ENCODE measurements around the gene OPRM1.

Gene OPRM1

DNA sequence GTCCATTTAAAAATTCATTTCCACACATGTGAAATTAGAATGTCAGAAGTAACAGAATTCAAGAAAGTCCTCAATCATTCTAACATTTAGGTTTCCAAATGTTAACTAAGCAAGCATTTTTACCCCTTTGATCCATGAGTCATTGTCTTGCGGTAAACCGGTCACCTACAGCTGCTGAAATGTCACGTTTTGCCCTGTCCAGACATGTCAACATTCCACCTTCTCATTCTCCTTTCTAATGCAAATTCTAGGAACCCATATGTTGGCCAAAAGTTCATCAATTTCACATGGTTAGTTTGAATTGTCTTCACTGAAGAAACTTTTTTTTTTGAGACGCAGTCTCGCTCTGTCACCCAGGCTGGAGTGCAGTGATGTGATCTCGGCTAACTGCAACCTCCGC is 200.4 kb downstream of the OPRM1 start:
- TF ChIP-seq EP300 (IDR thresholded peaks at IDR 0.05; ENCODE audit: borderline replicate concordance), result no peak
- no peak for TF ChIP-seq CEBPB (IDR thresholded peaks at IDR 0.05)
- no peak for TF ChIP-seq YY1 (IDR thresholded peaks at IDR 0.05; ENCODE audit: low read depth)
- no peak for TF ChIP-seq CREB1 (IDR thresholded peaks at IDR 0.05; ENCODE audit: low read depth)
- no peak for TF ChIP-seq NFIC (IDR thresholded peaks at IDR 0.05)

DNA sequence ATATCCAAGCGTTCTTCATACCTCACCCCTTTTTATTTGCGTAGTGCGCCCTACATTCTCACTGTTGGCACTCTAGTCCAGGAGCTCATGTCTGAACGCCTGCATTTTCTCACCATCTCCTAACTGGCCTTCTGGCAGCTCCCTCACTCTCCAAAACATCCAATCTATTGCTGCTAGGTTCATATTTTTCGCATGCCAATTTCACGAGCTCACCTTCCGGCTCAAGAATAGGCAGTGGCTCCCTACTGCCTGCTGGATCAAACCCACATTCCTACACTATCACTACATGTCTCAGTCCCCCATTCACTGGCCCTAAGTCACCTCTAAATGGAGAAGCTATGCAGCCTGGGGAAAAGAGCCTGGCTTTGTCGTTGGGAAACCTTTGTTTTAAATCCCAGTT is 202.5 kb downstream of the OPRM1 start:
- TF ChIP-seq FOXM1 (IDR thresholded peaks at IDR 0.05; ENCODE audit: borderline replicate concordance, low read depth) (no peak), EP300 (IDR thresholded peaks at IDR 0.05; ENCODE audit: borderline replicate concordance) (no peak), EGR1 (IDR thresholded peaks at IDR 0.05) (no peak), RAD21 (IDR thresholded peaks at IDR 0.05; ENCODE audit: low read depth) (no peak), YY1 (IDR thresholded peaks at IDR 0.05; ENCODE audit: low read depth) (no peak), NFIC (IDR thresholded peaks at IDR 0.05) (no peak)
- TF ChIP-seq, protein P1, sequence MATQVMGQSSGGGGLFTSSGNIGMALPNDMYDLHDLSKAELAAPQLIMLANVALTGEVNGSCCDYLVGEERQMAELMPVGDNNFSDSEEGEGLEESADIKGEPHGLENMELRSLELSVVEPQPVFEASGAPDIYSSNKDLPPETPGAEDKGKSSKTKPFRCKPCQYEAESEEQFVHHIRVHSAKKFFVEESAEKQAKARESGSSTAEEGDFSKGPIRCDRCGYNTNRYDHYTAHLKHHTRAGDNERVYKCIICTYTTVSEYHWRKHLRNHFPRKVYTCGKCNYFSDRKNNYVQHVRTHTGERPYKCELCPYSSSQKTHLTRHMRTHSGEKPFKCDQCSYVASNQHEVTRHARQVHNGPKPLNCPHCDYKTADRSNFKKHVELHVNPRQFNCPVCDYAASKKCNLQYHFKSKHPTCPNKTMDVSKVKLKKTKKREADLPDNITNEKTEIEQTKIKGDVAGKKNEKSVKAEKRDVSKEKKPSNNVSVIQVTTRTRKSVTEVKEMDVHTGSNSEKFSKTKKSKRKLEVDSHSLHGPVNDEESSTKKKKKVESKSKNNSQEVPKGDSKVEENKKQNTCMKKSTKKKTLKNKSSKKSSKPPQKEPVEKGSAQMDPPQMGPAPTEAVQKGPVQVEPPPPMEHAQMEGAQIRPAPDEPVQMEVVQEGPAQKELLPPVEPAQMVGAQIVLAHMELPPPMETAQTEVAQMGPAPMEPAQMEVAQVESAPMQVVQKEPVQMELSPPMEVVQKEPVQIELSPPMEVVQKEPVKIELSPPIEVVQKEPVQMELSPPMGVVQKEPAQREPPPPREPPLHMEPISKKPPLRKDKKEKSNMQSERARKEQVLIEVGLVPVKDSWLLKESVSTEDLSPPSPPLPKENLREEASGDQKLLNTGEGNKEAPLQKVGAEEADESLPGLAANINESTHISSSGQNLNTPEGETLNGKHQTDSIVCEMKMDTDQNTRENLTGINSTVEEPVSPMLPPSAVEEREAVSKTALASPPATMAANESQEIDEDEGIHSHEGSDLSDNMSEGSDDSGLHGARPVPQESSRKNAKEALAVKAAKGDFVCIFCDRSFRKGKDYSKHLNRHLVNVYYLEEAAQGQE (IDR thresholded peaks at IDR 0.05; ENCODE audit: low read depth), result no peak
- TF ChIP-seq, protein P2, sequence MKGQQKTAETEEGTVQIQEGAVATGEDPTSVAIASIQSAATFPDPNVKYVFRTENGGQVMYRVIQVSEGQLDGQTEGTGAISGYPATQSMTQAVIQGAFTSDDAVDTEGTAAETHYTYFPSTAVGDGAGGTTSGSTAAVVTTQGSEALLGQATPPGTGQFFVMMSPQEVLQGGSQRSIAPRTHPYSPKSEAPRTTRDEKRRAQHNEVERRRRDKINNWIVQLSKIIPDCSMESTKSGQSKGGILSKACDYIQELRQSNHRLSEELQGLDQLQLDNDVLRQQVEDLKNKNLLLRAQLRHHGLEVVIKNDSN (IDR thresholded peaks at IDR 0.05), result no peak

DNA sequence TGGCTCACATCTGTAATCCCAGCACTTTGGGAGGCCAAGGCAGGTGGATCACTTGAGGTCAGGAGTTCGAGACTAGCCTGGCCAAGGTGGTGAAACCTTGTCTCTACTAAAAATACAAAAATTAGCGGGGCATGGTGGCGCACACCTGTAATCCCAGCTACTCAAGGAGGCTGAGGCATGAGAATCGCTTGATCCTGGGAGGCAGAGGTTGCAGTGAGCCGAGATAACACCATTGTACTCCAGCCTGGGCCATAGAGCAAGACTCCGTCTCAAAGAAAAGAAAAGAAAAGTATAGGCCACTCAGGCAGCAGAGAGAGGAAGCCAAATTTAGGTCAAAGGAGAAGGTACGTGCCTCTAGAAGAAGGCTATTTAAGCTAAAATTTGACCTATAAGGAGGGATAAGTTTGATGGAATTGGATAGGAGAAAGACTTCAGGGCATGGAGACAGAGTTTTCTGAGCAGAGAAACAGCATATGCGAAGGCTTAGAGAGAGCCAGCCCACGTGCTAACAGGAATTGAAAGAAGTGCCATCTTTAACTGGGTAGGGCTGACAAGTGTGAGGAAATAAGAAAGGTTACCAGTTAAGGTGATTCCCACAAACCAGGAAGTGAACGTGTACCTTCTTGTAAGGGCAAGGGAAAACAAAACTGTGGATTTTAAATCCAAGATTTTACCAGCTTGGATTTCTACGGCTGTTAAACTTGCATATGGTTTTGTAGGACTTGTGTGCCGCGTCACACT is 203.7 kb downstream of the OPRM1 start:
- TF ChIP-seq EP300 (IDR thresholded peaks at IDR 0.05; ENCODE audit: borderline replicate concordance) (no peak), FOXM1 (IDR thresholded peaks at IDR 0.05; ENCODE audit: borderline replicate concordance, low read depth) (no peak), RAD21 (IDR thresholded peaks at IDR 0.05; ENCODE audit: low read depth) (no peak), CEBPB (IDR thresholded peaks at IDR 0.05) (no peak), EGR1 (IDR thresholded peaks at IDR 0.05) (no peak), YY1 (IDR thresholded peaks at IDR 0.05; ENCODE audit: low read depth) (no peak), TEAD4 (IDR thresholded peaks at IDR 0.05) (no peak), CREB1 (IDR thresholded peaks at IDR 0.05; ENCODE audit: low read depth) (no peak)
- TF ChIP-seq, protein P1 (IDR thresholded peaks at IDR 0.05; ENCODE audit: low read depth), result no peak
- TF ChIP-seq, protein P3, sequence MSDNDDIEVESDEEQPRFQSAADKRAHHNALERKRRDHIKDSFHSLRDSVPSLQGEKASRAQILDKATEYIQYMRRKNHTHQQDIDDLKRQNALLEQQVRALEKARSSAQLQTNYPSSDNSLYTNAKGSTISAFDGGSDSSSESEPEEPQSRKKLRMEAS (IDR thresholded peaks at IDR 0.05), result no peak

DNA sequence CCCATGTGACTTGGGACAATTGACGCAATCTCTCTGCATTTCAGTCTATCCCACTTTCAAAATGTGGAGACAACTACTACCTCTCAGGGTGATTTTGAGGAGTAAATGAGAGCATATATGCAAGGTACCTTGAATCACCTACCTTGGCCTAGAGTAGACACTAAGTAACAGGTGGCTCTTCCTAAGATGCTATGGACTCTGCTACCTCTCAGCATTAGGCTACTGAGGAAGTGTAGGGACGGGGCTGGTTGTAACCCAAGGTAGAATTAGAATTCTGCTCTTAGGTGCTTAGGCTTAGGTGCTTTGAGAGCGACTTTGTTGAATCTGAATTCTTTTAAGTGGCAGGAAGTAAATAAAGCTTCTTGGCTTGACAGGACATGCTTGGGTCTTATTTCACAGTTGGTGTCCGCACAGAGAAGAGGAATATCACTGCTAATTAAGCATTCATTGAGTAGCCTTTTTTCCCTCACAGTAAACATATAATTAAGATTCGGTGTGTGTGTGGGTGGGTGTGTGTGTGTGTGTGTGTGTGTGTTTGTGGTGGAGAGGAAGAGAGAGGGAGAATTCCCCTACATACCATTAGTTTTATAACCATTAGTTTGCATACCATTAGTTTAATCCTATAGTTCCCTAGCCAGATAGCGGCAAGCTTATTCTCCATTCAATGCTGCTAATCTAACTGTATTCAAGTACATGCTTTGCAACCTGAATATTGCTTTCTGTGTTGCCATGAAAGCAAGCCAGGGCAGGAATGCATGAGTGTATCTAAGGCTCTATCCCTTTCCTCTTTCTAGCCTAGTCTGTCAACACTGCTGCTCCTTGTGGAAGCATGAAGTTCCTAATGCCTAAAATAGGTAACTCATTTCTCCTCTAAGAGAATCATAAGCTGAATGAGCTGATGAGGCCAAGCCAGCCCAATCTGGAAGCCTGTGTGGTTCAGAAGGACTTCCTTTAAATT is 205.0 kb downstream of the OPRM1 start:
- TF ChIP-seq, protein P3 (IDR thresholded peaks at IDR 0.05), result no peak
- TF ChIP-seq, protein P1 (IDR thresholded peaks at IDR 0.05; ENCODE audit: low read depth), result no peak
- TF ChIP-seq CEBPB (IDR thresholded peaks at IDR 0.05) (no peak), YY1 (IDR thresholded peaks at IDR 0.05; ENCODE audit: low read depth) (no peak), EP300 (IDR thresholded peaks at IDR 0.05; ENCODE audit: borderline replicate concordance) (no peak), TAF1 (IDR thresholded peaks at IDR 0.05; ENCODE audit: low read depth) (no peak)
- TF ChIP-seq, protein P2 (IDR thresholded peaks at IDR 0.05), result no peak

Measured in Ishikawa (cell line).